IPS DF 6.9 (cell line): ENCODE results near the gene PREX1.

Experiments
- DNase-seq: peaks from one replicate; pipeline ENCODE4 v3.0.0-alpha.2; 2013; ENCODE audit warnings: low read depth, low spot score
- H3K27ac ChIP-seq: one replicate; pipeline ENCODE4 v1.5.1; 2013; ENCODE audit warnings: low read length, control low read depth
- H3K27me3 ChIP-seq: 2 replicates; pipeline ENCODE4 v1.6.1; 2013; ENCODE audit warnings: mild to moderate bottlenecking, low read length; ENCODE audit not compliant: control insufficient read depth, insufficient read depth
- H3K36me3 ChIP-seq: 2 replicates; pipeline ENCODE4 v1.6.1; 2013; ENCODE audit warnings: low read length; ENCODE audit not compliant: control insufficient read depth, insufficient read depth
- H3K4me1 ChIP-seq: 2 replicates; pipeline ENCODE4 v1.6.1; 2013; ENCODE audit warnings: low read length; ENCODE audit not compliant: control insufficient read depth, insufficient read depth
- H3K4me3 ChIP-seq: 2 replicates; pipeline ENCODE4 v1.5.1; 2013; ENCODE audit warnings: mild to moderate bottlenecking, low read length
- H3K9me3 ChIP-seq: 2 replicates; pipeline ENCODE4 v1.6.1; 2013; ENCODE audit warnings: low read length, inconsistent platforms; ENCODE audit not compliant: control insufficient read depth, insufficient read depth
- WGBS: extraction: QIAGEN DNeasy Blood & Tissue Kit; methylation state at CpG from one replicate; pipeline ENCODE4 v1.1.7; 2013; ENCODE audit warnings: mixed read lengths, missing lambda C conversion rate; ENCODE audit not compliant: insufficient read length, insufficient coverage; 5-methylcytosine and 5-hydroxymethylcytosine counted together

PREX1 gene

GRCh38 chr20:48671141-48671540, 156.7 kb downstream of the PREX1 start:
- no peaks in the 10 kb centered on the region; the same call in 1 of the 2 replicates for H3K4me1 ChIP-seq
- no peaks in the 10 kb centered on the region for H3K27me3 ChIP-seq
- no peaks in the 10 kb centered on the region for H3K9me3 ChIP-seq
- H3K27ac ChIP-seq, result no peak overlapping the region
- no peak overlapping the region for H3K4me3 ChIP-seq
- no CpG with 5 or more reads among the region's 3 CpGs for whole genome bisulfite sequencing
- no peaks in the 10 kb centered on the region for H3K36me3 ChIP-seq
- DNase-seq, result no peak

GRCh38 chr20:48669946-48670605, 157.7 kb downstream of the PREX1 start:
- no peak overlapping the region for H3K27ac ChIP-seq
- DNase-seq, result no peak
- no peaks in the 10 kb centered on the region for H3K27me3 ChIP-seq
- WGBS, result no CpG with 5 or more reads among the region's 11 CpGs
- H3K36me3 ChIP-seq, result no peaks in the 10 kb centered on the region
- no peaks in the 10 kb centered on the region for H3K9me3 ChIP-seq
- no peaks in the 10 kb centered on the region; the same call in 1 of the 2 replicates for H3K4me1 ChIP-seq
- no peak overlapping the region for H3K4me3 ChIP-seq

GRCh38 chr20:48668451-48668946, 159.3 kb downstream of the PREX1 start:
- Histone ChIP-seq H3K4me1 (no peaks in the 10 kb centered on the region; the same call in 1 of the 2 replicates), H3K27me3 (no peaks in the 10 kb centered on the region), H3K9me3 (no peaks in the 10 kb centered on the region), H3K27ac (no peak overlapping the region), H3K36me3 (no peaks in the 10 kb centered on the region), H3K4me3 (no peak overlapping the region)
- DNase-seq, result no peak
- no CpG with 5 or more reads among the region's 10 CpGs for WGBS

- H3K4me3 ChIP-seq, result no peak overlapping the region
- DNase-seq, result no peak
- no peaks in the 10 kb centered on the region for H3K36me3 ChIP-seq
- H3K27me3 ChIP-seq, result no peaks in the 10 kb centered on the region
- H3K27ac ChIP-seq, result no peak overlapping the region
- no CpG with 5 or more reads among the region's 15 CpGs for WGBS
- H3K4me1 ChIP-seq, result no peaks in the 10 kb centered on the region; the same call in 1 of the 2 replicates
- H3K9me3 ChIP-seq, result no peaks in the 10 kb centered on the region
Measured at GRCh38 chr20:48667889-48668413, 159.8 kb downstream of the PREX1 start.

GRCh38 chr20:48667481-48667880, 160.3 kb downstream of the PREX1 start:
- no peaks in the 10 kb centered on the region for H3K27me3 ChIP-seq
- no peak for DNase-seq
- WGBS, result no CpG with 5 or more reads among the region's 6 CpGs

GRCh38 chr20:48665785-48666184, 162.0 kb downstream of the PREX1 start:
- no peaks in the 10 kb centered on the region for H3K27me3 ChIP-seq
- no peak overlapping the region for H3K4me3 ChIP-seq
- no peak for DNase-seq
- no peak overlapping the region for H3K27ac ChIP-seq
- no peaks in the 10 kb centered on the region for H3K36me3 ChIP-seq
- no peaks in the 10 kb centered on the region for H3K9me3 ChIP-seq
- H3K4me1 ChIP-seq, result no peaks in the 10 kb centered on the region; the same call in 1 of the 2 replicates
- WGBS, result no CpG with 5 or more reads among the region's 8 CpGs

More at GRCh38 chr20:48667481-48667880, 160.3 kb downstream of the PREX1 start:
- Histone ChIP-seq H3K4me3 (no peak overlapping the region), H3K36me3 (no peaks in the 10 kb centered on the region), H3K9me3 (no peaks in the 10 kb centered on the region), H3K4me1 (no peaks in the 10 kb centered on the region; the same call in 1 of the 2 replicates), H3K27ac (no peak overlapping the region)

GRCh38 chr20:48662711-48663110, 165.1 kb downstream of the PREX1 start:
- Histone ChIP-seq H3K4me1 (no peaks in the 10 kb centered on the region), H3K27ac (no peak overlapping the region), H3K27me3 (no peaks in the 10 kb centered on the region), H3K4me3 (no peak overlapping the region), H3K36me3 (no peaks in the 10 kb centered on the region), H3K9me3 (no peaks in the 10 kb centered on the region)
- WGBS, result no CpG with 5 or more reads among the region's 6 CpGs
- no peak for DNase-seq

GRCh38 chr20:48661575-48662455, 166.0 kb downstream of the PREX1 start:
- Histone ChIP-seq H3K4me3 (no peak overlapping the region), H3K27me3 (no peaks in the 10 kb centered on the region), H3K27ac (no peak overlapping the region), H3K36me3 (no peaks in the 10 kb centered on the region), H3K4me1 (0 out of 2 replicates have a peak, but pooled peaks cover 1% of the 10 kb centered on the region), H3K9me3 (no peaks in the 10 kb centered on the region)
- DNase-seq, result no peak
- WGBS, result no CpG with 5 or more reads among the region's 14 CpGs

GRCh38 chr20:48660788-48661187, 167.0 kb downstream of the PREX1 start:
- no peak overlapping the region for H3K4me3 ChIP-seq
- H3K4me1 ChIP-seq, result 0 out of 2 replicates have a peak, but pooled peaks cover 1% of the 10 kb centered on the region
- no peaks in the 10 kb centered on the region for H3K27me3 ChIP-seq
- H3K27ac ChIP-seq, result no peak overlapping the region
- no peaks in the 10 kb centered on the region for H3K9me3 ChIP-seq
- no peaks in the 10 kb centered on the region for H3K36me3 ChIP-seq
- WGBS, result no CpG with 5 or more reads among the region's 9 CpGs
- DNase-seq, result no peak

GRCh38 chr20:48659858-48660257, 167.9 kb downstream of the PREX1 start:
- no peaks in the 10 kb centered on the region for H3K36me3 ChIP-seq
- H3K9me3 ChIP-seq, result no peaks in the 10 kb centered on the region
- WGBS, result no CpG with 5 or more reads among the region's 8 CpGs
- 0 out of 2 replicates have a peak, but pooled peaks cover 1% of the 10 kb centered on the region for H3K4me1 ChIP-seq
- H3K27ac ChIP-seq, result no peak overlapping the region
- DNase-seq, result no peak
- H3K27me3 ChIP-seq, result no peaks in the 10 kb centered on the region
- no peak overlapping the region for H3K4me3 ChIP-seq
